ENCODE measurements around the gene USP11. TPM values are rescaled to one million over a fixed set of nuclear protein-coding genes. Genes with fewer than 3 reads are reported as not detected.
A peak's percentile ranks its signal among the peaks of the same experiment; 100 is the strongest.

Gene USP11
- total RNA-seq, 4 donors from 2014 or later = 27.6 to 41.3 (median 32.3) TPM

GRCh38 chrX:47223476-47224250 lies 9.1 kb upstream of the USP11 start:
- no peak for TF ChIP-seq CTCF (IDR thresholded peaks at IDR 0.05)
- ATAC-seq (ENCODE audit: low FRiP score) (no peak), DNase-seq (ENCODE audit: low spot score) (no peak)

- ATAC-seq (ENCODE audit: low FRiP score) (no peak), DNase-seq (ENCODE audit: low spot score) (no peak)
- no peak for TF ChIP-seq CTCF (IDR thresholded peaks at IDR 0.05)
Measured at GRCh38 chrX:47224266-47224895, 8.4 kb upstream of the USP11 start.

GRCh38 chrX:47224896-47225290 lies 7.9 kb upstream of the USP11 start:
- no peak for ATAC-seq (ENCODE audit: low FRiP score)
- TF ChIP-seq CTCF (IDR thresholded peaks at IDR 0.05) = no peak
- DNase-seq (ENCODE audit: low spot score) = peak; percentile 5

GRCh38 chrX:47226071-47226470 lies 6.7 kb upstream of the USP11 start:
- no peak for ATAC-seq (ENCODE audit: low FRiP score)

GRCh38 chrX:47226531-47227333 lies 6.1 kb upstream of the USP11 start:
- ATAC-seq (ENCODE audit: low FRiP score) (no peak), DNase-seq (ENCODE audit: low spot score) (no peak)
- TF ChIP-seq CTCF (IDR thresholded peaks at IDR 0.05) = no peak

More at GRCh38 chrX:47226071-47226470, 6.7 kb upstream of the USP11 start:
- TF ChIP-seq CTCF (IDR thresholded peaks at IDR 0.05) = no peak
- no peak for DNase-seq (ENCODE audit: low spot score)

GRCh38 chrX:47227334-47227583 lies 5.5 kb upstream of the USP11 start:
- ATAC-seq (ENCODE audit: low FRiP score) (no peak), DNase-seq (ENCODE audit: low spot score) (no peak)
- TF ChIP-seq CTCF (IDR thresholded peaks at IDR 0.05) = no peak
